Measurements from ENCODE around the gene ISLR. TPM values are rescaled to one million over a fixed set of nuclear protein-coding genes. Genes with fewer than 3 reads are reported as not detected.
"Not testable (repeated sequence)": the region's sequence is repeated elsewhere in the genome, so short reads cannot be mapped to it uniquely, and the experiment has no call there.

Gene ISLR
- total RNA-seq, 2 donors from 2014 or later, result 10.5 to 15.8 TPM

- no peaks in the 10 kb centered on the region for H3K36me3 ChIP-seq (replicated peaks in 1 of 2; ENCODE audit: insufficient read depth in 1 of 2, low read depth in 2 of 2)
- no peak overlapping the region for H3K4me3 ChIP-seq
- DNase-seq (no peak), ATAC-seq (no peak)
- no peaks in the 10 kb centered on the region for H3K4me1 ChIP-seq
- TF ChIP-seq CTCF (IDR thresholded peaks at IDR 0.05) (no peak), POLR2A (IDR thresholded peaks at IDR 0.05) (no peak)
- WGBS, 2 donors, result 59 to 62% methylated on average over 5 of the region's 5 CpGs
- H3K27ac ChIP-seq, result no peak overlapping the region
- no peaks in the 10 kb centered on the region for H3K27me3 ChIP-seq
- no peaks in the 10 kb centered on the region for H3K9me3 ChIP-seq
- intact Hi-C loops (cut with DNase I), result no loop called here
These were observed 14.5 kb upstream of the ISLR start for GRCh38 chr15:74158855-74159650.

- Histone ChIP-seq H3K27me3 (no peaks in the 10 kb centered on the region), H3K4me1 (no peaks in the 10 kb centered on the region), H3K27ac (no peak overlapping the region), H3K36me3 (replicated peaks in 1 of 2; ENCODE audit: insufficient read depth in 1 of 2, low read depth in 2 of 2) (no peaks in the 10 kb centered on the region), H3K9me3 (no peaks in the 10 kb centered on the region), H3K4me3 (no peak overlapping the region)
- DNase-seq (no peak), ATAC-seq (no peak)
- WGBS, 2 donors, result 87 to 95% methylated on average over 1 of the region's 1 CpG
- no peak for TF ChIP-seq POLR2A (IDR thresholded peaks at IDR 0.05)
- no peak for TF ChIP-seq CTCF (IDR thresholded peaks at IDR 0.05)
- intact Hi-C loops (cut with DNase I), result no loop called here
These were observed 13.7 kb upstream of the ISLR start for GRCh38 chr15:74159773-74160172.

GRCh38 chr15:74160390-74160789 is 13.1 kb upstream of the ISLR start:
- 83 to 91% methylated on average over 3 of the region's 3 CpGs for WGBS, 2 donors
- intact Hi-C loops (cut with DNase I); ATAC-seq: not testable (repeated sequence)

GRCh38 chr15:74162195-74162536 is 11.3 kb upstream of the ISLR start:
- DNase-seq; H3K4me3 ChIP-seq; H3K36me3 ChIP-seq (replicated peaks in 1 of 2; ENCODE audit: insufficient read depth in 1 of 2, low read depth in 2 of 2); H3K27me3 ChIP-seq; H3K9me3 ChIP-seq; ATAC-seq; H3K4me1 ChIP-seq; intact Hi-C loops (cut with DNase I); H3K27ac ChIP-seq: not testable (repeated sequence)
- WGBS, 2 donors, result 60 to 72% methylated on average over 3 of the region's 3 CpGs

More at GRCh38 chr15:74160390-74160789, 13.1 kb upstream of the ISLR start:
- not testable (repeated sequence) for DNase-seq; H3K36me3 ChIP-seq (replicated peaks in 1 of 2; ENCODE audit: insufficient read depth in 1 of 2, low read depth in 2 of 2); H3K4me3 ChIP-seq; H3K27ac ChIP-seq; H3K4me1 ChIP-seq; H3K27me3 ChIP-seq; H3K9me3 ChIP-seq

- no peaks in the 10 kb centered on the region for H3K27me3 ChIP-seq
- ATAC-seq (no peak), DNase-seq (no peak)
- no peaks in the 10 kb centered on the region for H3K9me3 ChIP-seq
- H3K36me3 ChIP-seq (replicated peaks in 1 of 2; ENCODE audit: insufficient read depth in 1 of 2, low read depth in 2 of 2), result no peaks in the 10 kb centered on the region
- H3K4me1 ChIP-seq, result no peaks in the 10 kb centered on the region
- WGBS, 2 donors, result 90 to 93% methylated on average over 1 of the region's 1 CpG
- no peak overlapping the region for H3K4me3 ChIP-seq
- no peak overlapping the region for H3K27ac ChIP-seq
- intact Hi-C loops (cut with DNase I), result no loop called here
- TF ChIP-seq POLR2A (IDR thresholded peaks at IDR 0.05) (no peak), CTCF (IDR thresholded peaks at IDR 0.05) (no peak)
These were observed 8.0 kb upstream of the ISLR start for GRCh38 chr15:74165461-74165860.

- Histone ChIP-seq H3K4me1 (no peaks in the 10 kb centered on the region), H3K9me3 (no peaks in the 10 kb centered on the region), H3K27me3 (no peaks in the 10 kb centered on the region), H3K36me3 (replicated peaks in 1 of 2; ENCODE audit: insufficient read depth in 1 of 2, low read depth in 2 of 2) (no peaks in the 10 kb centered on the region), H3K4me3 (no peak overlapping the region), H3K27ac (no peak overlapping the region)
- TF ChIP-seq CTCF (IDR thresholded peaks at IDR 0.05) (no peak), POLR2A (IDR thresholded peaks at IDR 0.05) (no peak)
- intact Hi-C loops (cut with DNase I), result no loop called here
- 65 to 73% methylated on average over 3 to 4 of the region's 4 CpGs for WGBS, 2 donors
- DNase-seq (no peak), ATAC-seq (no peak)
These were observed 5.6 kb upstream of the ISLR start for GRCh38 chr15:74167891-74168331.

Measured in body of pancreas (tissue), 4 donors.